IPS DF 4.7 (cell line): ENCODE measurements around the gene TDO2.
"Not testable (repeated sequence)": the region's sequence is repeated elsewhere in the genome, so short reads cannot be mapped to it uniquely, and the experiment has no call there.

ENCODE experiments used
- DNase-seq: peaks from one replicate; pipeline ENCODE4 v3.0.0-alpha.2; 2013; ENCODE audit warnings: low spot score; ENCODE audit errors: extremely low read depth

TDO2 gene

GRCh38 chr4:155903453-155903852, at the start of gene TDO2:
TSS of gene TDO2 (plus strand) at chr4:155903696. CDS start at chr4:155903759, 63 bp downstream.
- DNase-seq, result no peak

DNA sequence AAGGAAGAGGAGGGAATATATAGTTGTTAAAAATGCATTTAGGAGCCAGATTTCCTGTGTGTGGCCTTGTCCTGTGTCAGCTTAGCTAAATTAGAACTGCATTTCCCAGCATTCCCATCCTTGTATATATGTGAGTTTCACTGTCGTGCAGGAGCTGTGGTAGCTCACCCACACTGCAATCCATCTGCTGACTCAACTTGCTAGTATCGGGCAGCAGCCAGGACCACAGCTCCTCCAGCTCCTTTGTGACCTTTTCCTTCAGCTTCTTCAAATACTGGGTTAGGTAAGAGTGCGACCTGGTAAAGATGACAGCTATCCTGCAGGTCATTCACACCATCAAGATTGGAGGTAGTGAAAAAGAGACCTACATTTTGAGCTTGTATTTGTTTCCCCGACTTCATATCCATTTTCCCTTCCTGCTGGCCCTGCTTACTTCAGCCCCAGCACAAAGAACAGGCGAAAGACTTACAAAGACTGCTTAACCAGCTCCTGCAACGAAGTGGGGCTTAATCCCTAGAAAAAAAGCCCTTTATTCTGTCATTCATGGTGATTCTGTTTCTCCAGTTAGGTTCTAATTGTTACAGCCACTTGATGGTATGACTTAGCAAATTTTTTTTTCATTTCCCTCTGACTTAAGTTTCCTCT, 48.8 kb upstream of the TDO2 start:
- DNase-seq, result no peak

GRCh38 chr4:155855897-155856296, 47.6 kb upstream of the TDO2 start:
- DNase-seq, result no peak

DNA sequence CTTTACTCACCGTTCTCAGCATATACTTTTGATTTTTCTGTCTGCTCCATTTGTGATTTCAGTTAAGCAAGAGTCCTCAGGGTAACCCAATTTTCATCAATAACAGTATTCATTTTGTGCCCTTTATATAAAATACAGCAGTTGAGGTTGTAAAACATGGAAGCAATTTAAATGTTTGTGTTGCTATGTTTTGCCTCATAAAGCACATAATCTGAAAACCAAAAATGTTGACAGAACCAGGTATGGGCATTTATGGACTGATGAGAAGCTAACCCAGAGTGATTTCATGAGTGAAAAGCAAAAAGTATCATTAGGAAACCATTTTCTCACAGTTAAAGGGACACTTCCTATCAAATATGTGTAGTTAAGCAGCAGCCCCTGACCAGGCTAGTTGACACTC, 37.3 kb upstream of the TDO2 start, which contains the start of gene ASIC5:
ASIC5 (minus strand) TSS at position 101 of the 400 bp plus-strand sequence; CDS start at position 50, 51 bp downstream.
- DNase-seq, result no peak

GRCh38 chr4:155875878-155876277, 27.6 kb upstream of the TDO2 start:
- no peak for DNase-seq

GRCh38 chr4:155877971-155878370, 25.5 kb upstream of the TDO2 start:
- no peak for DNase-seq

DNA sequence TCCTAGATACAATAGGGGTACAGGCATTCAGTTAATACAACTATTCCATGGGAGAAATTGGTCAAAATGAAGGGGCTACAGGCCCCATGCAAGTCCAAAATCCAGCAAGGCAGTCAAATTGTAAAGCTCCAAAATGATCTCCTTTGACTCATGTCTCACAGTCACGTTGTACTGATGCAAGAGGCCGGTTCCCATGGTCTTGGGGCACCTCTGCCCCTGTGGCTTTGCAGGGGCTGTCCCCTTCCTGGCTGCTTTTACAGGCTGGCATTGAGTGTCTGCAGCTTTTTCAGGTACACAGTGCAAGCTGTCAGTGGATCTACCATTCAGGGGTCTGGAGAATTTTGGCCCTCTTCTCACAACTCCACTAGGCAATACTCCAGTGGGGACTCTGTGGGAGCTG, 24.9 kb upstream of the TDO2 start:
- no peak for DNase-seq

- no peak for DNase-seq
These were observed 23.7 kb upstream of the TDO2 start for GRCh38 chr4:155879767-155880166.

DNA sequence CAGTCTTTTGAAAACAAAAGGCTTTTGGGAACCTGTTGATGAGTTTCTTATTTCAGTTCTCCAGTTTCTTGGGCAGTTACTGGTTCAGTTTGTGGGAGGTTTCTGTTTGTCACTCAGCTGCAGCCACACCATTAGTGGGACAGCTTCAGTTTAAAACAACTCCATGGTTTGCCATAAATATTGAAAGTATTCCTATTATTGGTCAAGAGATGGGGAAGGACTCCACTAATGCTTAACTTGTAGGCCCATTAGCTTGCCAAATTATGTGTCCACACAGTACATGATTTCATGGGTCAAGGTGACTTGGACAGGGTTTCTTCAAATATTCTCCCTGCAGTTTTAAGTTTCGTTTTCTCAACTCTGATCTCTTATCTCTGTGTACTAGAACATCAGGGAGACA, 21.9 kb upstream of the TDO2 start:
- no peak for DNase-seq

- no peak for DNase-seq
These were observed 19.6 kb upstream of the TDO2 start for GRCh38 chr4:155883895-155884294.

DNA sequence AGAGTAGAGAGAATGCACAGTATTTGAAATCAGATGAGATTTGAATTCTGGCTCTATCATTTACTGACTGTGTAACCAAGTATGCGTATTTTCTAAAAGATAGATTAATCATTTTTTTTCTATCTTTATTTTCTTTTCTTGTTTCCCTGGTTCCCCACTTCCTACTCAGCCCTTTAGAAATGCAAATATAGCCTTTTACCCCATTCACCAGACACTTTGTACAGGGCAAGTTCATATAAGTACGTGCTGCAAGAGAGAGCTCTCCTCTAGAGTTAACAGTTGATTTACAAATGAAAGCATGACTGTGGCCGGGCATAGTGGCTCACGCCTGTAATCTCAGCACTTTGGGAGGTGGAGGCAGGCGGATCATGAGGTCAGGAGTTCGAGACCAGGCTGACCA, 17.8 kb upstream of the TDO2 start:
- no peak for DNase-seq

DNA sequence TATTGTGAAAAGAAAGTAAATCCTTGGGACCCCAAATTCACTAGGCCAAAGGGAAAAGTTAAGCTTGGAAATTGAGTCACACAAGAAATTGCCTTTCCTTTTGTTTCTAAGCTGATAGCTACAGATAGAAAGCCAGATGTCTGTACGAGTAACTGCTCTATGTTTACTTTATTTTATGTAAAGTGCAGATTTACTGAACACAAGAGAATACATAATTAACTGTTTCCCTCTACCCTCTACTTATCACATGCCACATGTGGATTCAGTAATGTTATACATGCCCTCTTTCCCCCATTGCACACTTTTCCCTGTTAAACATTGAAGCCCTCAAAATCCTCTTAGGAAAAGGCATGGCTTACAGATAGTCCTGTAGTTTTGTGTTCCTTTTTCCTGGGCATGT, 16.5 kb upstream of the TDO2 start:
- no peak for DNase-seq

GRCh38 chr4:155887847-155888570, 15.5 kb upstream of the TDO2 start:
- no peak for DNase-seq

GRCh38 chr4:155889031-155889793, 14.3 kb upstream of the TDO2 start:
- DNase-seq, result no peak

DNA sequence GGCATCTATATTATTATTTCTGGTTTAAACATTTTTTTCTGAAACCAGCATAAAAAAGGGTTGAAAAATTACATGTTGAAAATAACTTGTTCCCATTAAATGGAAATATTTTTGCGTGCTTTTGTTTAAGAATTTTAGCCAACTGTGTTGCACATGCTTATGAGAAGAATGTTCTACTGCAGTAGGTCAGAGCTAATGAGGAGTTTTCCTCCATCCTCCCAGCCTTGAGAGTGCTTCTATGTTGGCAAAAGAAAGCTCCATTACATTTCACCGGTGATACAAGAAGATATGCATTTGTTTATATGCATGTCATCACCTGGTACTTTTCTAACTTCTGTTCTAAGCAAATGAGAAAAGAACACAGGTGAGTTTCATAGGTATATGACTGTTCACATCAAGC, 13.6 kb upstream of the TDO2 start:
- DNase-seq, result no peak

- no peak for DNase-seq
These were observed 12.4 kb upstream of the TDO2 start for GRCh38 chr4:155891058-155891457.

DNA sequence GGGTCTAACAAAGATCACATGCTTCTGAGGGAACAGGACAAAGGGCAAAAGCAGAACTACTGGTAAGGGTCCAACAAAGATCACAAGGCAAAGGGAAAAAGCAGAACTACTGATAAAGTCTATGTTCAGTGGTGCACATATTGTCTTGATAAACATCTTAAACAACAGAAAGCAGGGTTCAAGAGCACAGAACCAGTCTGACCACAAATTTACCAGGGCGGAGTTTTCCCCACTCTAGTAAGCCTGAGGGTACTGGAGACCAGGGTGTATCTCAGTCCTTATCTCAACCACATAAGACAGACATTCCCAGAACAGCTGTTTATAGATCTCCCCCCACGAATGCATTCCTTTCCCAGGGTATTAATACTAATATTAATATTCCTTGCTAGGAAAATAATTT, 5.1 kb upstream of the TDO2 start:
- DNase-seq, result not testable (repeated sequence)

DNA sequence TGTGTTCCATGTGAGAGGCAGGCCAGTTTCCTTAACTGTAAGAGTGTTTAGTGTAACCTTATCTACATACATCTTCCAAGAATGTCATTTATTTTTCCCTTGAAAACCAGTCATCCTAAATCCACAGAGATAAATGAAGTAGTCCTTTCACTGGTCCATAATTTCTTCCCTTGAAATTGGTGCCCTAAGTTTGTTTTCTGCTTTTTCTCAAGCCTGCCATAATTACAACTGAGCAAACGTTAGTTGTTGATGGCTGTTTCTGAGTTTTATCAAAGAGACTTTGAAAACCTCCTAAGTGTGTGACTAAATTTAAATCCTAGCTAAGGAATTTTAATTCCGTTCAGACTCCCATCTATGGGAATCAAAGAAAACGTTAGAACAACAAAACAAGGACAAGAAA, 3.6 kb upstream of the TDO2 start:
- DNase-seq, result no peak

- peak; percentile 22 for DNase-seq
These were observed 3.1 kb upstream of the TDO2 start for GRCh38 chr4:155900381-155900780.

DNA sequence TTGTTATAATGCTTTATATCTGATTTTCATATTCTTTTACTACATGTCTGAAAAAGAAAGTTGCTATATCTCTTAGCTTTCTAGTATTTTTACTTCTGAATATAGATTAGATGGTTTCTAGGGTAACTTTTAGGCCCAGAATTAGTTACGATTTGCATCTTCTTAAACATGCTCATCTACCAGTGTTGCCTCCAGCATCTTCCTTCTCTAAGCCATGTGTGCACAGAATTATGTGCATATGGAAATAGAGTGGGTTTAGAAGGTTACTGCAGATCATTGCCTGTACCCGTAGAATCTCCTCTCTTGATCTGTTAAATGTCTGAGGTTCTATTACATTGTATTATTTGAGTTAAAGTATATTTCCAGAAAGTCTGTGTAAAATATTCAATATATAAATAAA, 2.5 kb upstream of the TDO2 start:
- DNase-seq, result no peak

DNA sequence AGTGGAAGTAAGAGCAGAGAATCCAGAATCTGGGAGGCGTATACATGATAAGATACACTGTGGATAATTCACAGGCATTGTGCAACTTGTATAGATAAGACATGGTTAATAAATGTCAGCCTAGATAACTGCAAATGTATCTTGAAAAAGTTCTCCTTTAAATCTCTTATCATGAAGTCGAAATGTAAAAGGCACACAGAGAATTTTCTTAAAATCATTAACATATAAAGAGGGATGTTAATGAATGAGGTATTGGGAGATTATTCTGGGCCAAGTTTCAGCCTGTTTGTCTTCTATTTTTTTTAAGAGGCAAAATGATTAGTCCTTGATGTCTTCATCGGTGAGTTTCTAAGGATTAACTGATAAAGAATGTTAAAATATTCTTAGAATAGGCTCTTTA, 835 bp downstream of the TDO2 start:
- no peak for DNase-seq

DNA sequence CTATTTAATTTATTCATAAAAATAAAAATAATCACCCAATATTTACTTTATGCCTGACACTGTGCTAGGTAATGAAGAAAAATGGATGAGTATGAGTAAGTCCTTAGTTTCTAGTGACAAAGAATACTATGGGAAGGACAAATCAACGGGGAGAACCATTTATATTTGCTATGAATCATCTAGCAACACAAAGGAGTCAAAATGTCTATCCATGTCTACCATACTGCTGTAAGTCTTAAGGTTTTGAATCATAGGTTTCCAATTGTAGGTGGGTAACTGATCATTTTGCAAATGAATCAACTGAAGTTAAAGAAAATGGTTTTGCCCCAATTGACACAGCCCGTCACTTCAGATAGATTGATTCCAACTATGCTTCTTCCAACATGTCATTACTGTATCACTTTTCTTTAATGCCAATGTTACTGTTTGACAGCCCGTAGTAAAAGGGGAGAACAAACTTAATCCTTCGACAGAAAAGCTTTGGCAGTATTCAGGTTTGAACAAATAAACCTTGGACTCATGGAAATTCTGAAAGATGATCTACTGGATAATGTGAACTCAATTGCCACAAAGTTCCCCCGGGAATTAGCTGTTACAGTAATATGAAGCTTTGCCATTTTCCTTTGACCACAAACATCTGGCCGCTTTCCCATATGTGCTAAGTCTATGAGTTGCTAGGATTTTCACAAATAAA, 3.2 kb downstream of the TDO2 start:
- DNase-seq, result no peak
